ENCODE data around the gene OR8A1.

Gene OR8A1

GRCh38 chr11:124569697-124570096, at the start of gene OR8A1:
OR8A1 (plus strand) TSS chr11:124569997; CDS start chr11:124570120, 123 bp downstream.
- DNase-seq (ENCODE audit: low read depth in 2 of 3, low spot score in 2 of 3): no peak

- no peak for DNase-seq (ENCODE audit: low read depth in 2 of 3, low spot score in 2 of 3)
Observed at GRCh38 chr11:124520550-124520854, 49.3 kb upstream of the OR8A1 start.

- no peak for DNase-seq (ENCODE audit: low read depth in 2 of 3, low spot score in 2 of 3)
Observed at GRCh38 chr11:124533626-124534025, 36.2 kb upstream of the OR8A1 start.

- no peak for DNase-seq (ENCODE audit: low read depth in 2 of 3, low spot score in 2 of 3)
Observed at GRCh38 chr11:124534051-124534450, 35.7 kb upstream of the OR8A1 start.

GRCh38 chr11:124535552-124536232, 34.1 kb upstream of the OR8A1 start:
- no peak for DNase-seq (ENCODE audit: low read depth in 2 of 3, low spot score in 2 of 3)

GRCh38 chr11:124536520-124536919, 33.3 kb upstream of the OR8A1 start:
- no peak for DNase-seq (ENCODE audit: low read depth in 2 of 3, low spot score in 2 of 3)

GRCh38 chr11:124538019-124538418, 31.8 kb upstream of the OR8A1 start:
- no peak for DNase-seq (ENCODE audit: low read depth in 2 of 3, low spot score in 2 of 3)

- no peak for DNase-seq (ENCODE audit: low read depth in 2 of 3, low spot score in 2 of 3)
Observed at GRCh38 chr11:124541204-124541603, 28.6 kb upstream of the OR8A1 start.

- DNase-seq (ENCODE audit: low read depth in 2 of 3, low spot score in 2 of 3): no peak
Observed at GRCh38 chr11:124543145-124543544, 26.7 kb upstream of the OR8A1 start.

GRCh38 chr11:124543554-124543953, 26.2 kb upstream of the OR8A1 start, which contains the start of gene OR8B12:
OR8B12 (minus strand) TSS chr11:124543654; CDS start chr11:124543654, 0 bp downstream.
- no peak for DNase-seq (ENCODE audit: low read depth in 2 of 3, low spot score in 2 of 3)

- DNase-seq (ENCODE audit: low read depth in 2 of 3, low spot score in 2 of 3): no peak
Observed at GRCh38 chr11:124551189-124551588, 18.6 kb upstream of the OR8A1 start.

- no peak for DNase-seq (ENCODE audit: low read depth in 2 of 3, low spot score in 2 of 3)
Observed at GRCh38 chr11:124551987-124552386, 17.8 kb upstream of the OR8A1 start.

- no peak for DNase-seq (ENCODE audit: low read depth in 2 of 3, low spot score in 2 of 3)
Observed at GRCh38 chr11:124556828-124557227, 13.0 kb upstream of the OR8A1 start.

- DNase-seq (ENCODE audit: low read depth in 2 of 3, low spot score in 2 of 3): no peak
Observed at GRCh38 chr11:124570160-124570559, 363 bp downstream of the OR8A1 start.

- DNase-seq (ENCODE audit: low read depth in 2 of 3, low spot score in 2 of 3): no peak
Observed at GRCh38 chr11:124577716-124578427, 8.1 kb downstream of the OR8A1 start.

GRCh38 chr11:124578761-124579160, 9.0 kb downstream of the OR8A1 start:
- no peak for DNase-seq (ENCODE audit: low read depth in 2 of 3, low spot score in 2 of 3)

- no peak for DNase-seq (ENCODE audit: low read depth in 2 of 3, low spot score in 2 of 3)
Observed at GRCh38 chr11:124581817-124582216, 12.0 kb downstream of the OR8A1 start.

GRCh38 chr11:124582565-124582964, 12.8 kb downstream of the OR8A1 start:
- no peak for DNase-seq (ENCODE audit: low read depth in 2 of 3, low spot score in 2 of 3)

GRCh38 chr11:124583781-124584180, 14.0 kb downstream of the OR8A1 start:
- no peak for DNase-seq (ENCODE audit: low read depth in 2 of 3, low spot score in 2 of 3)

- no peak for DNase-seq (ENCODE audit: low read depth in 2 of 3, low spot score in 2 of 3)
Observed at GRCh38 chr11:124584681-124585372, 15.0 kb downstream of the OR8A1 start.

- no peak for DNase-seq (ENCODE audit: low read depth in 2 of 3, low spot score in 2 of 3)
Observed at GRCh38 chr11:124586238-124586860, 16.6 kb downstream of the OR8A1 start.

- no peak for DNase-seq (ENCODE audit: low read depth in 2 of 3, low spot score in 2 of 3)
Observed at GRCh38 chr11:124591430-124591829, 21.6 kb downstream of the OR8A1 start.
